Type B pancreatic cell (in vitro differentiated cells): ENCODE data around the gene MEP1A. TPM values are rescaled to one million over a fixed set of nuclear protein-coding genes. Genes with fewer than 3 reads are reported as not detected.
"Not testable (repeated sequence)": the region's sequence is repeated elsewhere in the genome, so short reads cannot be mapped to it uniquely, and the experiment has no call there.

Experiments used
- DNase-seq: peaks from one replicate; pipeline ENCODE4 v3.0.0; 2021; ENCODE audit warnings: mixed read lengths; ENCODE audit not compliant: unreplicated experiment; ENCODE audit errors: extremely low spot score
- H3K27ac Mint-ChIP-seq: 2 replicates; pipeline ENCODE4 v1.8.0; 2021; ENCODE audit warnings: mild to moderate bottlenecking, mixed read lengths
- H3K27me3 Mint-ChIP-seq: 2 replicates; pipeline ENCODE4 v1.8.0; 2021; ENCODE audit warnings: mixed read lengths
- H3K36me3 Mint-ChIP-seq: 2 replicates; pipeline ENCODE4 v1.8.0; 2021; ENCODE audit warnings: mixed read lengths
- H3K4me1 Mint-ChIP-seq: one replicate; pipeline ENCODE4 v1.8.0; 2021; ENCODE audit warnings: mixed read lengths; ENCODE audit not compliant: unreplicated experiment
- H3K4me3 Mint-ChIP-seq: 2 replicates; pipeline ENCODE4 v1.8.0; 2021; ENCODE audit warnings: mild to moderate bottlenecking, mixed read lengths
- H3K9me3 Mint-ChIP-seq: 2 replicates; pipeline ENCODE4 v1.8.0; 2021; ENCODE audit warnings: mixed read lengths
- CTCF ChIP-seq: fragments of 200-600 bp; sonication (generic); conservative IDR thresholded peaks from 2 replicates; pipeline ENCODE4 v1.5.0; 2021; ENCODE audit warnings: antibody characterized with exemption, mild to moderate bottlenecking
- total RNA-seq: library from RNA; stranded (reverse); gene quantifications from 2 replicates; pipeline ENCODE4 v1.2.1, GENCODE V29; 2021; ENCODE audit warnings: low replicate concordance

The MEP1A gene
- total RNA-seq, 1 donor from 2014 or later, result 3.6 TPM

DNA sequence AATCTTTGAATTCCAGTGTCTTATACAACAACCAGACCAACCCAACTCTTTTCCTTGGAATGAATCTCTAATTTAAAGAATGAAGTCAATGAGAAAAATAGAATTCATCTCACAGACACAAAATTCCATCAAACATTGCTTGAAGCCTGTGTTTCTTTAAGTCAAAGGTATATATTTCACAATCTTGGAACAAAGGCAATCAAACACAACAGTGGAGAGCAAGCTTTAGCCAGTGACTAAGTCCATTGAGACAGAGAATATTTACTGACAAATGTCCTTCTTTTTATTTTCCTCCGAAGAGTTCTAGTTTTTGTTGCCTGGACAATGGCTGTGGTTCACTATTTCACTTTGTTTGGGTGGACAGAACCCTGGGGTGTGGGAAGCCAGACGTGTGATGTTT is 35.8 kb downstream of the MEP1A start:
- Mint-ChIP-seq H3K9me3 (no peaks in the 10 kb centered on the region), H3K4me3 (no peak overlapping the region), H3K27me3 (peaks cover 3% of the 10 kb centered on the region), H3K27ac (no peak overlapping the region), H3K4me1 (no peaks in the 10 kb centered on the region), H3K36me3 (no peaks in the 10 kb centered on the region)
- no peak for DNase-seq
- no peak for TF ChIP-seq CTCF

DNA sequence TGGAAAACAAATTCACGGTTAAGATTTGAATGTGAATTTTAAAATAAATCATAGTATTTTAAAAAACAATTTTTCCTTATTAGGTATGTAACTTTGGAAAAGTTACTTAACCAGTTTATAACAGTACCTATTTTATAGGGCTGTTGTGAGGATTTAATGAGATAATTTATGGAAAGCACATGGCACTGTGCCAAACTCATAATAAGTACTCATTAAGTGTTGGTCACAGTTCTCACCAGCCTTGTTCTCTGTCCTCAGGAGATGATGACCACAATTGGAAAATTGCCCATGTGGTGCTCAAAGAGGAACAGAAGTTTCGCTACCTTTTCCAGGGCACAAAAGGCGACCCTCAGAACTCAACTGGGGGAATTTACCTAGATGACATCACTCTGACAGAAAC is 39.6 kb downstream of the MEP1A start:
- H3K27me3 Mint-ChIP-seq, result peaks cover 3% of the 10 kb centered on the region
- H3K36me3 Mint-ChIP-seq, result no peaks in the 10 kb centered on the region
- H3K9me3 Mint-ChIP-seq, result no peaks in the 10 kb centered on the region
- DNase-seq, result no peak
- H3K4me3 Mint-ChIP-seq, result no peak overlapping the region
- H3K27ac Mint-ChIP-seq, result no peak overlapping the region
- TF ChIP-seq CTCF, result no peak
- H3K4me1 Mint-ChIP-seq, result no peaks in the 10 kb centered on the region

DNA sequence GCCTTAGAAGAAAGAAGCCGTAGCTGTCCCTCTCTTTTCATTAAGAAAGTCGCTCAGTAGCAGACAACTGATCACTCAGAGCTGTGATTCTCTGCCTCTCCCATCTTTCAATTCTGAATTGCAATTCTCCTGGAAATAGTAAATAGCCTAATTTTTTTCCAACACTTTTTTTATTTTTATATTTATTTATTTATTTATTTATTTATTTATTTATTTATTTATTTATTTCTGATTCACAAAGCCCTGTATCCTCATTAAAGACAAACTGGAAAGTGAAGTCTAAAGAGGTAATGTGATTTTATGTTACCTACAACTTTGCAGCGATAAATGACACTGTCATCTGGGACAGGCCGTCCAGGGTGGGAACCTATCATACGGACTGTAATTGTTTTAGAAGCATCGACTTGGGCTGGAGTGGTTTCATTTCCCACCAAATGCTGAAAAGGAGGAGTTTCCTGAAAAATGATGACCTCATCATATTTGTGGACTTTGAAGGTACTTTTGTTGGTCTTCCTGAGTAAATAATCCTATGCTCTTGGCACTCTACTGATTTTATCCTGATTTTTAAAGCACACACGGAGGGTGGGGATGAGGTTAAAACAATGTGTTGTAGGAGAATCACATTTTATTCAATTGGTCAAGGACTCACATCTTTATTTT is 41.2 kb downstream of the MEP1A start:
- not testable (repeated sequence) for H3K9me3 Mint-ChIP-seq, H3K27me3 Mint-ChIP-seq, H3K4me1 Mint-ChIP-seq, DNase-seq, H3K36me3 Mint-ChIP-seq, H3K4me3 Mint-ChIP-seq, H3K27ac Mint-ChIP-seq

DNA sequence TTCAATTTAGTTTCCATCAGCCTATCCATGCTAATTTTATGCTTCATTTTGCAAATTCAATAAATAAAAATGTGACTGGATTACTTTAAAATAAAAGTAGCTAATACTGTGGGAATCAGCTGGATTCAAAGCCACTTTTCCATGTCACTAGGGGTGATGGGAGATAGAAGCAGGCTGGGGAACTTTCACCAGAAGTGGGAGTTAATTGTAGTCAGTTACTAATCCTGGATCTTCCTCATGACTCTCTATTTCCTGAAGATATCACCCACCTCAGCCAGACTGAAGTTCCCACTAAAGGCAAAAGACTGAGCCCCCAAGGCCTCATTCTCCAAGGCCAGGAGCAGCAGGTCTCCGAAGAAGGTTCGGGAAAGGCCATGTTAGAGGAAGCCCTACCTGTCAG is 41.8 kb downstream of the MEP1A start:
- not testable (repeated sequence) for H3K9me3 Mint-ChIP-seq, DNase-seq, H3K27me3 Mint-ChIP-seq, H3K4me1 Mint-ChIP-seq, H3K27ac Mint-ChIP-seq, H3K4me3 Mint-ChIP-seq, H3K36me3 Mint-ChIP-seq

DNA sequence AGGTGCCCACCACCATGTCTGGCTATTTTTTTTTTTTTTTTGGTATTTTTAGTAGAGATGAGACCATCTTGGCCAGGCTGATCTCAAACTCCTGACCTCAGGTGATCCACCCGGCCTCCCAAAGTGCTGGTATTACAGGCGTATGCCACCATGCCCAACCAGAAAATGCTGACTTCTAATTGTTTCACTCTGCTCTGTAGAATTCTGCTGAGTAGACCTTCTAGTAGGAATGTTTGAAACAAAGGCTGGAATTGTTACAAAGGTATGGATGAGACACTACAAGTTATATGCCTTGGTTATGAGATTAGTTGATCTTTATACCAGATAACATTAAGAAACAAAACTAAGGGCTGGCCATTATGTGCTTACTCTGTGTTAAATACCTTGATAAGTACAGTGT is 44.8 kb downstream of the MEP1A start:
- no peak for TF ChIP-seq CTCF
- DNase-seq, result no peak
- Mint-ChIP-seq H3K4me1 (no peaks in the 10 kb centered on the region), H3K27me3 (no peaks in the 10 kb centered on the region), H3K36me3 (no peaks in the 10 kb centered on the region), H3K9me3 (peaks cover 13% of the 10 kb centered on the region), H3K4me3 (no peak overlapping the region), H3K27ac (no peak overlapping the region)

DNA sequence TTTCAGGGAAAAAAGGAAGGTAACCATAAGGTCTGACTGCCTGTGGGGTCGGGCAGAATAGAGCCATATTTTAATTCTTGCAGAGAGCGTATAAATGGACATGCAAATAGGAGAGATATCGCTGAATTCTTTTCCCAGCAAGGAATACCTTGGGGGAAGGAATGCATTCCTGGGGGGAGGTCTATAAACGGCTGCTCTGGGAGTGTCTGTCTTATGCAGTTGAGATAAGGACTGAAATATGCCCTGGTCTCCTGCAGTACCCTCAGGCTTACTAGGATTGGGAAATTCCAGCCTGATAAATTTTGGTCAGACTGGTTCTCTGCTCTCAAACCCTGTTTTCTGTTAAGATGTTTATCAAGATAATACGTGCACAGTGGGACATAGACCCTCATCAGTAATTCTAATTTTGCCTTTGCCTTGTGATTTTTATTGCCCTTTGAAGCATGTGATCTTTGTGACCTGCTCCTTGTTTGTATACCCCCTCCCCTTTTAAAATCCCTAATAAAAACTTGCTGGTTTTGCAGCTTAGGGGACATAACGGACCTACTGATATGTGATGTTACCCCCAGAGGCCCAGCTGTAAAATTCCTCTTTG is 49.2 kb downstream of the MEP1A start:
- not testable (repeated sequence) for H3K27ac Mint-ChIP-seq, H3K36me3 Mint-ChIP-seq, H3K4me1 Mint-ChIP-seq, H3K27me3 Mint-ChIP-seq, DNase-seq, H3K4me3 Mint-ChIP-seq
- H3K9me3 Mint-ChIP-seq, result peaks cover 14% of the 10 kb centered on the region

DNA sequence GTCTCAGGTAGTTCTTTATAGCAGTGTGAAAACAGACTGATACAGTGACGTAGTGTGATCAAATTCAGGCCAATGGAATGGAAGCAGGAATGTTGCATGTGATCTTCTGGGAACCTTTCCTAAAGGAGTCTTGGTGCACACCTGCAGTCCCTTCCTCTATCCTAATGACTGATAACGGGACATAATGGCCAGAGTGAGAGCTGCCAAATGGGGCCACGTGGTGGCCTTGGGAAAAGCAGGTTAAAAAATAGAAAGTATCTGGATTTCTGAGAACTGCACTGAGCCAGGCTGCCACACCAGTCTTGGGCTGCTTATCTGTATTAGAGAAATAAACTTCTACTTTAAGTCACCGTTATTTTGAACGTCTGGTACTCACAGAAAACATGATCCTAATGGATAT is 51.9 kb downstream of the MEP1A start:
- H3K27ac Mint-ChIP-seq, result no peak overlapping the region
- H3K4me1 Mint-ChIP-seq, result peaks cover 15% of the 10 kb centered on the region
- H3K36me3 Mint-ChIP-seq, result no peaks in the 10 kb centered on the region

More for the DNA sequence above, 51.9 kb downstream of the MEP1A start:
- TF ChIP-seq CTCF, result no peak
- H3K9me3 Mint-ChIP-seq, result peaks cover 14% of the 10 kb centered on the region
- H3K27me3 Mint-ChIP-seq, result peaks cover 8% of the 10 kb centered on the region
- DNase-seq, result no peak
- H3K4me3 Mint-ChIP-seq, result no peak overlapping the region
